ENCODE results near the gene MYL11. TPM values are rescaled to one million over a fixed set of nuclear protein-coding genes. Genes with fewer than 3 reads are reported as not detected.
"Not testable (repeated sequence)": the region's sequence is repeated elsewhere in the genome, so short reads cannot be mapped to it uniquely, and the experiment has no call there.

Gene MYL11
- total RNA-seq, 3 donors from 2014 or later (not counting 1 experiment from before 2014, with no cell fraction given) = 2.9 to 8.0 (median 7.2) TPM

DNA sequence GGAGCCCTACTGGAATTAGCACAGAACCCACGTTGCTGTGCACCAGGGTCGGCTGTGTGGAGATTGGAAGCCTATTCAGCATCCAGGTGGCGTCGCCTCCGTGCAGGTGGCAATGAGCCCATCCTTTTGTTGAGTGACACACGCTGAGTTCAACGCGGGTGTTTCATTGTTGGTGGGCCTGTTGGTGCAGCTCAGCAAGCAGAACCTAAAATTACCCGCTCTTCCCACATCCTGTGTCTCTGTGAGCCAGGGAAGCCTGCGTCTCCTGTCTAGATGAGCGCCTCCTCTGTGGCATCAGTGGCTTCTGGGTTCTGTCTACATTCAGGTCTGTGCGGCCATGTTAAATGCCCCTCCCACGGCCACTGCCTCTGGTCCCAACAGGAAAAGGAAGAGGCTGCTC lies 34.0 kb upstream of the MYL11 start:
- no peaks in the 10 kb centered on the region for H3K9me3 Mint-ChIP-seq
- H3K4me1 ChIP-seq (ENCODE audit: control insufficient read depth, insufficient read depth, low read length) = peaks cover 14% of the 10 kb centered on the region
- H3K4me3 Mint-ChIP-seq = no peak overlapping the region
- no peak overlapping the region for H3K27ac Mint-ChIP-seq
- ATAC-seq (no peak), DNase-seq (peak in 1 of 2 donors; percentile 38)
- no peak overlapping the region for H3K4me3 ChIP-seq (ENCODE audit: low read length)
- intact Hi-C loops (cut with micrococcal nuclease) = no loop called here
- WGBS (ENCODE audit: insufficient coverage) = 60% methylated on average over 13 of the region's 13 CpGs
- peaks cover 6 to 7% of the 10 kb centered on the region in 2 donors for H3K4me1 Mint-ChIP-seq
- no peaks in the 10 kb centered on the region for H3K36me3 ChIP-seq (ENCODE audit: control insufficient read depth, insufficient read depth, low read length)
- no peaks in the 10 kb centered on the region for H3K27me3 ChIP-seq (ENCODE audit: control insufficient read depth, insufficient read depth, low read length)
- no peaks in the 10 kb centered on the region for H3K27me3 Mint-ChIP-seq (ENCODE audit: low read depth in 2 of 2)
- H3K27ac ChIP-seq (ENCODE audit: low read length) = no peak overlapping the region
- no peaks in the 10 kb centered on the region for H3K36me3 Mint-ChIP-seq
- TF ChIP-seq, protein P1, sequence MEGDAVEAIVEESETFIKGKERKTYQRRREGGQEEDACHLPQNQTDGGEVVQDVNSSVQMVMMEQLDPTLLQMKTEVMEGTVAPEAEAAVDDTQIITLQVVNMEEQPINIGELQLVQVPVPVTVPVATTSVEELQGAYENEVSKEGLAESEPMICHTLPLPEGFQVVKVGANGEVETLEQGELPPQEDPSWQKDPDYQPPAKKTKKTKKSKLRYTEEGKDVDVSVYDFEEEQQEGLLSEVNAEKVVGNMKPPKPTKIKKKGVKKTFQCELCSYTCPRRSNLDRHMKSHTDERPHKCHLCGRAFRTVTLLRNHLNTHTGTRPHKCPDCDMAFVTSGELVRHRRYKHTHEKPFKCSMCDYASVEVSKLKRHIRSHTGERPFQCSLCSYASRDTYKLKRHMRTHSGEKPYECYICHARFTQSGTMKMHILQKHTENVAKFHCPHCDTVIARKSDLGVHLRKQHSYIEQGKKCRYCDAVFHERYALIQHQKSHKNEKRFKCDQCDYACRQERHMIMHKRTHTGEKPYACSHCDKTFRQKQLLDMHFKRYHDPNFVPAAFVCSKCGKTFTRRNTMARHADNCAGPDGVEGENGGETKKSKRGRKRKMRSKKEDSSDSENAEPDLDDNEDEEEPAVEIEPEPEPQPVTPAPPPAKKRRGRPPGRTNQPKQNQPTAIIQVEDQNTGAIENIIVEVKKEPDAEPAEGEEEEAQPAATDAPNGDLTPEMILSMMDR (IDR thresholded peaks at IDR 0.05) = no peak
- H3K9me3 ChIP-seq (ENCODE audit: control insufficient read depth, insufficient read depth, low read length) = no peaks in the 10 kb centered on the region

DNA sequence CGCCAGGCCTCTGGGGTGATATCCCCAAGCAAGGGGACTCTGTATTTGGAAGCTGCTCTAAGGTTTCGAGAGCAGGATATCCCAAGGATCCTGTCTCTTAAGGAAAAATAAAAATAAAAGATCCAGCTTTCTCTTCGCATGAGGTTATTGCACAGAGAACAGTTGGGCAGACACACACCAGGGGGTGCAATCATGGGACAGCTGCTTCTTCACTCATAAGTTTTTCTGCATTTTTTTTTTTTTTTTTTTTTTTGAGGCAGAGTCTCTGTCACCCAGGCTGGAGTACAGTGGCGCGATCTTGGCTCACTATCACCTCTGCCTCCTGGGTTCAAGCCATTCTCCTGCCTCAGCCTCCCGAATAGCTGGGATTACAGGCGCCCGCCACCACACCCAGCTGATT lies 32.6 kb upstream of the MYL11 start:
- H3K9me3 Mint-ChIP-seq; H3K27me3 ChIP-seq (ENCODE audit: control insufficient read depth, insufficient read depth, low read length); H3K27ac Mint-ChIP-seq; H3K27me3 Mint-ChIP-seq (ENCODE audit: low read depth in 2 of 2); H3K4me3 ChIP-seq (ENCODE audit: low read length); H3K36me3 ChIP-seq (ENCODE audit: control insufficient read depth, insufficient read depth, low read length); ATAC-seq; H3K4me1 Mint-ChIP-seq; intact Hi-C loops (cut with micrococcal nuclease); H3K4me1 ChIP-seq (ENCODE audit: control insufficient read depth, insufficient read depth, low read length); H3K9me3 ChIP-seq (ENCODE audit: control insufficient read depth, insufficient read depth, low read length); H3K27ac ChIP-seq (ENCODE audit: low read length); H3K4me3 Mint-ChIP-seq; H3K36me3 Mint-ChIP-seq: not testable (repeated sequence)
- peak in 1 of 2 donors; percentile 23 for DNase-seq
- WGBS (ENCODE audit: insufficient coverage) = 98% methylated on average over 8 of the region's 8 CpGs

DNA sequence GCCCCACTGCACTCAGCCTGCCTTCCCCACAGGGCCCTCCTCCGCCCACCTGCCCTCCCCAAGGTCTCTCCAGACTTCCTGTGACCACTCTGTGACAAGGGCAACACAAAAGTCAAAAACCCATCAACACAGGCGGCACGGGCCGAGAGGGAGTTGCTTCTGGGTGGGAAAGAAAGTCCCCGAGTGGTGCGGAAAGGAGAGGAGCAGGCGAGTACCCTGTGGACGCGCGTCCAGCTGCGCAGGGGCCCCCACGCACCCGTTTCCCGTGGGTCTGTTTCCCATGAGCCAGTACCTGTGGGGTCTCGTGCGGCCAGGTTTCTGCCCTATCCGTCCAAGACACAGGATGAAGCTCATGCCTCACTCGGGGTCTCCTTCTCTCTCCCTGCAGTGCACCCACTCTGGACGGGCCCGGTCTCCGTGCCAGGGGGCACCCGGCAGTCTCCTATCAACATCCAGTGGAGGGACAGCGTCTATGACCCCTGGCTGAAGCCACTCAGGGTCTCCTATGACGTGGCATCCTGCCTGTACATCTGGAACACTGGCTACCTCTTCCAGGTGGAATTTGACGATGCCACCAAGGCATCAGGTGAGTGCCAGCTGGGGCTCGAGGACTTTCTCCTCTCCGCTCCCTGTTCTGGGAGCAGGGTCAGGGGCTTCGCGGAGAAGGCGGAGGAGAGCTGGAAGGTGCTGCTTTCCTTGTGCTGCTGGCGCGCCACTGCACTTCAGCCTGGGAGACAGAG lies 31.7 kb upstream of the MYL11 start:
- Histone ChIP-seq H3K4me3 (ENCODE audit: low read length) (no peak overlapping the region), H3K36me3 (ENCODE audit: control insufficient read depth, insufficient read depth, low read length) (no peaks in the 10 kb centered on the region), H3K4me1 (ENCODE audit: control insufficient read depth, insufficient read depth, low read length) (peaks cover under 1% of the 10 kb centered on the region), H3K27ac (ENCODE audit: low read length) (no peak overlapping the region), H3K9me3 (ENCODE audit: control insufficient read depth, insufficient read depth, low read length) (no peaks in the 10 kb centered on the region), H3K27me3 (ENCODE audit: control insufficient read depth, insufficient read depth, low read length) (no peaks in the 10 kb centered on the region)
- ATAC-seq (no peak), DNase-seq (no peak)
- Mint-ChIP-seq H3K36me3 (no peaks in the 10 kb centered on the region), H3K27ac (no peak overlapping the region), H3K9me3 (no peaks in the 10 kb centered on the region), H3K4me1 (no peaks in the 10 kb centered on the region), H3K4me3 (no peak overlapping the region), H3K27me3 (ENCODE audit: low read depth in 2 of 2) (no peaks in the 10 kb centered on the region)
- TF ChIP-seq, protein P1 (IDR thresholded peaks at IDR 0.05) = no peak
- 95% methylated on average over 32 of the region's 32 CpGs for WGBS (ENCODE audit: insufficient coverage)
- intact Hi-C loops (cut with micrococcal nuclease) = no loop called here

DNA sequence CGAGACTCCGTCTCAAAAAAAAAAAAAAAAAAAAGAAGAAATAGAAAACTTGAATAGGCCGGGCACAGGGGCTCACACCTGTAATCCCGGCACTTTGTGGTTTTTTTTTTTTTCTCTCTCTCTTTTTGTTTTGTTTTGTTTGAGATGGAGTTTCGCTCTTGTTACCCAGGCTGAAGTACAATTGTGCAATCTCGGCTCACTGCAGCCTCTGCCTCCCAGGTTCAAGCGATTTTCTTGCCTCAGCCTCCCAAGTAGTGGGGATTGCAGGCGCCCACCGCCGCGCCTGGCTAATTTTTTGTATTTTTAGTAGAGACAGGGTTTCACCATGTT lies 31.1 kb upstream of the MYL11 start:
- H3K4me3 Mint-ChIP-seq; ATAC-seq; H3K4me3 ChIP-seq (ENCODE audit: low read length); H3K9me3 Mint-ChIP-seq; H3K27ac ChIP-seq (ENCODE audit: low read length); DNase-seq; H3K27ac Mint-ChIP-seq; H3K4me1 Mint-ChIP-seq; intact Hi-C loops (cut with micrococcal nuclease); H3K27me3 ChIP-seq (ENCODE audit: control insufficient read depth, insufficient read depth, low read length); H3K4me1 ChIP-seq (ENCODE audit: control insufficient read depth, insufficient read depth, low read length); H3K36me3 ChIP-seq (ENCODE audit: control insufficient read depth, insufficient read depth, low read length); H3K9me3 ChIP-seq (ENCODE audit: control insufficient read depth, insufficient read depth, low read length); H3K36me3 Mint-ChIP-seq; H3K27me3 Mint-ChIP-seq (ENCODE audit: low read depth in 2 of 2): not testable (repeated sequence)
- 95% methylated on average over 9 of the region's 11 CpGs for WGBS (ENCODE audit: insufficient coverage)
